Gastrocnemius medialis (tissue), 4 donors: ENCODE measurements around the gene FAAH. TPM values are rescaled to one million over a fixed set of nuclear protein-coding genes. Genes with fewer than 3 reads are reported as not detected.

Experiments used
- ATAC-seq, 2 donors: fragments of 150-250 bp; one replicate each; pipeline ENCODE4 v1.9.1; 2016
- DNase-seq, 2 donors: peaks; one replicate each; pipeline ENCODE4 v3.0.0-alpha.2; 2019
- H3K27ac ChIP-seq, 4 donors: fragments of 200-600 bp; sonication (generic); 1 replicate in 1 of 4; 2 replicates in 3 of 4; pipeline ENCODE4 v1.5.1; 2016 to 2018; ENCODE audit warnings: mild to moderate bottlenecking in 2 of 4, moderate library complexity in 1 of 4
- H3K27me3 ChIP-seq, 3 donors: fragments of 200-600 bp; sonication (generic) in 2 of 3; 1 replicate in 1 of 3; 2 replicates in 2 of 3; pipeline versions ENCODE4 v1.5.1 to v1.6.0; 2016 to 2019; ENCODE audit warnings: mild to moderate bottlenecking in 1 of 3, moderate library complexity in 1 of 3
- H3K36me3 ChIP-seq, 2 donors: fragments of 200-600 bp; sonication (generic) in 1 of 2; one replicate each; pipeline ENCODE4 v1.5.1; 2017 to 2018
- H3K4me1 ChIP-seq, 2 donors: fragments of 200-600 bp; sonication (generic) in 1 of 2; one replicate each; pipeline ENCODE4 v1.5.1; 2016 to 2017; ENCODE audit warnings: mild to moderate bottlenecking in 2 of 2
- H3K4me3 ChIP-seq, 4 donors: fragments of 200-600 bp; sonication (generic) in 3 of 4; 1 replicate in 1 of 4; 2 replicates in 3 of 4; pipeline ENCODE4 v1.5.1; 2016 to 2019; ENCODE audit warnings: mild to moderate bottlenecking in 2 of 4
- H3K9me3 ChIP-seq, 3 donors: fragments of 200-600 bp; sonication (generic) in 2 of 3; 1 replicate in 1 of 3; 2 replicates in 2 of 3; pipeline ENCODE4 v1.5.1; 2016 to 2019
- POLR2A ChIP-seq, 2 donors: fragments of 450-650 bp; IDR thresholded peaks; one replicate each; pipeline ENCODE4 v1.6.1; 2017; ENCODE audit warnings: antibody characterized with exemption in 2 of 2, mild to moderate bottlenecking in 2 of 2, moderate library complexity in 2 of 2
- in situ Hi-C, 4 donors: fragments of 200-750 bp; cut with MboI; loops; one replicate each; pipeline versions ENCODE4 v1.15.0 to v1.8.0; 2017; ENCODE audit warnings: low sequenced_read_pairs in 4 of 4
- intact Hi-C: fragments of 100-400 bp; cut with DNase I; formaldehyde crosslinking; loops from one replicate; pipeline ENCODE4 v1.15.1; 2023; ENCODE audit warnings: low total_unique reads
- total RNA-seq, 4 donors: library from RNA; depleted of rRNA; stranded (reverse); fragments of >200 nt; gene quantifications; one replicate each; pipeline versions ENCODE4 v1.1.0 to v1.2.3, GENCODE V29; 2016
- TF ChIP-seq, protein P1 (sequence below), 5 experiments: fragments of 450-650 bp in 3 of 5; fragments of 200-600 bp in 2 of 5; sonication (generic) in 2 of 5; IDR thresholded peaks in 4 of 5; conservative IDR thresholded peaks in 1 of 5; 1 replicate in 4 of 5; 2 replicates in 1 of 5; pipeline ENCODE4 v1.5.1; 2016 to 2019; ENCODE audit warnings: antibody characterized with exemption in 5 of 5, mild to moderate bottlenecking in 3 of 5, moderate library complexity in 3 of 5

The FAAH gene
- total RNA-seq, 4 donors from 2014 or later = 5.2 to 15.6 (median 7.3) TPM

DNA sequence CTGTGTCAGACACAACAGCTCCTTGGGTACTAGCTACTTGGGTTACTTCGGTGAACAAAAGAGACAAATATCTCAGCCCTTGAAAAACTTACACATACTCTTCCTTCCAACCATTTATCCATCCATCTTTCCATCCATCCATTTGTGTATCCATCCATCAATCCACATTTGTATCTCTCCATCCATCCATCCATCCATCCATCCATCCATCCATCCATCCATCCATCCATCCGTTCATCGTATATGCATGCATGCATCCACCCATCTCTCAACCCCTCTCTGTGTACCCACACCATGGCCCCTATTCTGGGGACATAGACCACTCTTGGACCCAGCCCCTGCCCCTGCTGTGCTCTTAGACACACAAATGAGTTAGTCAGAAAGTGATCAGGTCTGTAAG lies 40.2 kb downstream of the FAAH start:
- H3K27me3 ChIP-seq = no peaks in the 10 kb centered on the region
- TF ChIP-seq POLR2A (IDR thresholded peaks at IDR 0.05) = no peak
- TF ChIP-seq, protein P1, sequence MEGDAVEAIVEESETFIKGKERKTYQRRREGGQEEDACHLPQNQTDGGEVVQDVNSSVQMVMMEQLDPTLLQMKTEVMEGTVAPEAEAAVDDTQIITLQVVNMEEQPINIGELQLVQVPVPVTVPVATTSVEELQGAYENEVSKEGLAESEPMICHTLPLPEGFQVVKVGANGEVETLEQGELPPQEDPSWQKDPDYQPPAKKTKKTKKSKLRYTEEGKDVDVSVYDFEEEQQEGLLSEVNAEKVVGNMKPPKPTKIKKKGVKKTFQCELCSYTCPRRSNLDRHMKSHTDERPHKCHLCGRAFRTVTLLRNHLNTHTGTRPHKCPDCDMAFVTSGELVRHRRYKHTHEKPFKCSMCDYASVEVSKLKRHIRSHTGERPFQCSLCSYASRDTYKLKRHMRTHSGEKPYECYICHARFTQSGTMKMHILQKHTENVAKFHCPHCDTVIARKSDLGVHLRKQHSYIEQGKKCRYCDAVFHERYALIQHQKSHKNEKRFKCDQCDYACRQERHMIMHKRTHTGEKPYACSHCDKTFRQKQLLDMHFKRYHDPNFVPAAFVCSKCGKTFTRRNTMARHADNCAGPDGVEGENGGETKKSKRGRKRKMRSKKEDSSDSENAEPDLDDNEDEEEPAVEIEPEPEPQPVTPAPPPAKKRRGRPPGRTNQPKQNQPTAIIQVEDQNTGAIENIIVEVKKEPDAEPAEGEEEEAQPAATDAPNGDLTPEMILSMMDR (IDR thresholded peaks at IDR 0.05 in 4 of 5, conservative IDR thresholded peaks at IDR 0.05 in 1 of 5) = no peak
- no peak overlapping the region for H3K27ac ChIP-seq
- no peak overlapping the region for H3K4me3 ChIP-seq
- H3K36me3 ChIP-seq = no peaks in the 10 kb centered on the region
- ATAC-seq (no peak), DNase-seq (no peak)
- no peaks in the 10 kb centered on the region for H3K4me1 ChIP-seq
- H3K9me3 ChIP-seq = no peaks in the 10 kb centered on the region
- intact Hi-C loops = no loop called here
- in situ Hi-C loops = loop anchor here in 3 of 4 donors (25.0 kb wide), 2 partner anchors 103 to 303 kb away; a partner anchor contains a TSS

GRCh38 chr1:46436844-46437243 lies 42.7 kb downstream of the FAAH start:
- no peak for DNase-seq
- no peaks in the 10 kb centered on the region for H3K4me1 ChIP-seq
- no peak for TF ChIP-seq POLR2A (IDR thresholded peaks at IDR 0.05)
- TF ChIP-seq, protein P1 (IDR thresholded peaks at IDR 0.05 in 4 of 5, conservative IDR thresholded peaks at IDR 0.05 in 1 of 5) = no peak
- H3K9me3 ChIP-seq = no peaks in the 10 kb centered on the region
- in situ Hi-C loops (loop anchor here in 3 of 4 donors (25.0 kb wide), 2 partner anchors 100 to 300 kb away; a partner anchor contains a TSS), intact Hi-C loops (no loop called here)
- H3K36me3 ChIP-seq = no peaks in the 10 kb centered on the region
- H3K27ac ChIP-seq = no peak overlapping the region
- ATAC-seq = no peak
- no peak overlapping the region for H3K4me3 ChIP-seq
- H3K27me3 ChIP-seq = no peaks in the 10 kb centered on the region

DNA sequence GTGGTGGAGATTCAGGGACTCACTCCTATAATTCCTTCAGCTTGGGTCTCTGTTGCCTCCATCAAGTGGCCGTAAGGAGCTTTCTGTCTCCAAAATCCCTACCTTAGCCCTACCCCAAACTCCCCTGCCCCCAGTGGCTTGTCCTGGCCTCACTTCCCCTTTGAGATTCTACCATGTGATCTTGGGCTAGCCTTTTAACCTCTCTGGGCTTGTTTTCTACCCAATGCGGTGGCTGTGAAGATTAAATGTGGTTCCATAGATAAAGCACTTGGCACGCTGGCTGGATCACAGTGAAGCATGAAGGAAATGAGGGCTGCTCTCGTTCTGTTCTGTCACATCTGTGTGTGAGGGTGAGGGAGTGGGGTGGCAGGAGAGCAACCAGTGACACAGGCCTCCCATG lies 43.6 kb downstream of the FAAH start:
- no peaks in the 10 kb centered on the region for H3K9me3 ChIP-seq
- peaks cover 0 to 2% of the 10 kb centered on the region in 2 donors for H3K4me1 ChIP-seq
- H3K4me3 ChIP-seq = no peak overlapping the region
- no peak for TF ChIP-seq POLR2A (IDR thresholded peaks at IDR 0.05)
- TF ChIP-seq, protein P1 (IDR thresholded peaks at IDR 0.05 in 4 of 5, conservative IDR thresholded peaks at IDR 0.05 in 1 of 5) = no peak
- no peaks in the 10 kb centered on the region for H3K36me3 ChIP-seq
- intact Hi-C loops (no loop called here), in situ Hi-C loops (loop anchor here in 3 of 4 donors (25.0 kb wide), 2 partner anchors 100 to 300 kb away; a partner anchor contains a TSS)
- DNase-seq (no peak), ATAC-seq (no peak)
- H3K27me3 ChIP-seq = no peaks in the 10 kb centered on the region
- H3K27ac ChIP-seq = no peak overlapping the region

DNA sequence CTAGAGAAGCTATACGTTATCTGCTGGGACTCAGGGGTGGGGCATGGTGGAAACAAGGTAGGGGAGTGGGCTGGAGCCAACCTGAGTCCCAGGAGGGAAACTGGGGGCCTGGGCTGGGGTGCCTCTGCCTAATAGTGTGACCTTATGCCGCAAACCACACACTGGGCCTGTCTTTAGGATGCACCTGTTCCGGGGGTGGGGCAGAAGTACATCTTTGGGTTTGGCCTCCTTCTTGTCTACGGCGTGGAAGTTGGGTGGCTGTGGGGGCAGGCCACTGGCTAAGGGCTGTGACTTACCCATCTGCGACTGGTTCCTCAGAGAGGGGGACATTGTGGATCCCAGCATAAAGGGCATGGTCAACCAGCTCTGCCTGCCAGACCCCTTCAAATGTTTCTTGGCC lies 44.2 kb downstream of the FAAH start:
- H3K4me1 ChIP-seq = peaks cover 0 to 6% of the 10 kb centered on the region in 2 donors
- H3K36me3 ChIP-seq = no peaks in the 10 kb centered on the region
- intact Hi-C loops (no loop called here), in situ Hi-C loops (loop anchor here in 3 of 4 donors (25.0 kb wide), 2 partner anchors 99 to 299 kb away; a partner anchor contains a TSS)
- H3K27me3 ChIP-seq = no peaks in the 10 kb centered on the region
- H3K27ac ChIP-seq = no peak overlapping the region
- no peaks in the 10 kb centered on the region for H3K9me3 ChIP-seq
- H3K4me3 ChIP-seq = no peak overlapping the region
- ATAC-seq (no peak), DNase-seq (no peak)
- TF ChIP-seq POLR2A (IDR thresholded peaks at IDR 0.05) = no peak
- TF ChIP-seq, protein P1 (IDR thresholded peaks at IDR 0.05 in 4 of 5, conservative IDR thresholded peaks at IDR 0.05 in 1 of 5) = no peak

DNA sequence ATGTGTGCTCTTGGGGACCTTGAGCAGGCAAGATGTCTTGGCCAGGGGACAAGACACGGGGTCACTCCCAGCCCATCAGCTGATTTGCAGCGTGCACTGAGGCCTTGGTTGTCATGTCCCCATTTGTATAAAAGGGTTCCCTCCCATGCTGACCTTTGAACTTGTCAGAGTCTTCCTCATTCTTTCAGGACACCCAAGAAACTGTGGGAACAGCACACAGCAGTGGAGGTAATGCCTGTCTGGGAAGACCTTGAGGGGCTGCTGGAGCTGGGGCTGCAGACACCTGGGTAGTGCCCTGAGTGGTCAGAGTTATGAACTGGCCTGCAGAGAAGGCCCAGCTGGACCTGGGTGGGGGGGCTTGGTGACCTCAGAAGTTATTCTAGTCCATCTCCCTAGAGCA lies 46.4 kb downstream of the FAAH start:
- no peak for TF ChIP-seq POLR2A (IDR thresholded peaks at IDR 0.05)
- TF ChIP-seq, protein P1 (IDR thresholded peaks at IDR 0.05 in 4 of 5, conservative IDR thresholded peaks at IDR 0.05 in 1 of 5) = no peak
- no peak overlapping the region for H3K27ac ChIP-seq
- H3K4me3 ChIP-seq = no peak overlapping the region
- ATAC-seq = no peak
- in situ Hi-C loops = loop anchor here in 3 of 4 donors (10.0 to 25.0 kb wide), 3 partner anchors 84 to 297 kb away; a partner anchor contains a TSS
- no peaks in the 10 kb centered on the region for H3K36me3 ChIP-seq
- no peaks in the 10 kb centered on the region for H3K27me3 ChIP-seq
- DNase-seq = no peak
- intact Hi-C loops = no loop called here
- H3K9me3 ChIP-seq = no peaks in the 10 kb centered on the region
- peaks cover 0 to 6% of the 10 kb centered on the region in 2 donors for H3K4me1 ChIP-seq
